ENCODE measurements around the gene DEFB132.

Gene DEFB132

DNA sequence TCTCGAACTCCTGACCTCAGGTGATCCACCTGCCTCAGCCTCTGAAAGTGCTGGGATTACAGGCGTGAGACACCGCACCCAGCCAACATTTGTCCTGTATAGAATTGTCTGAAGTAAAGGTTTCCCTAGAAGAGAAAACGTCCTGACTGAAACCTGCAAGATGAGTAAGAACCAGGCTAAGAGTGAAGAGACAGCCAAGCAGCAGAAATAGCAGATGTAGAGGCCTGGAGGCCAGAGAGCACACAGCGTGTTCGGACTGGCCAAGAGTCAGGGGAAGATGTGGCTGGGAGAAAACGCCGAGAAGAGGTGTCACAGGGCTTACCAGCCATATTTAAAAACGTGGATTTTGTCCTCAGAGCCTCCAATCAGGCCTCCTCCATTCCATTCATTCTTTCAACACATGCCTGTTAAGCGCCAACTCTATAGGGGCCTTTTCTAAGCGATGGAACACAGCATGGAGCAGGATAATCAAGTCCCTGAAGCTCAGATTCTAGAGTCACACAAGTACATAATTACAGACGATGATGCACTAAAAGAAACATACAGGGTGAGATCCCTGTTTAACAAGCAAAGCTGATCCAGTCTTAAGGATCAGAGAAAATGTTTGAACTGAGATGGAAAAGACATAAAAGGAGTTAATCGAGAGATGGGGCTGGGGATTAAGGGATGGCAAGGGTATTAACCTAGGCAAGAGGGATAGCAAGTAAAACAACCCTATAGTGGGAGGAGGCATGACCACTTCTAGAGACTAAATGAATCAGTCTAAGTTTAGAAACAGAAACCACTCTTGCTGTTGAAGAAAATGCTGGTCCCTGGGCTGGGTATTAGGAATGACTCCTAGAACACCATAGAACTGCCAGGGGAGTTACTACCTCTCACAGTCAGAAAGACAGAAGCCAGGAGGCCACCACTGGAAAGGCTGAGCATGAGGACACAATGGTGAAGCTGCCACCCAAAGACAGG, 44.6 kb downstream of the DEFB132 start:
- Histone ChIP-seq H3K36me3 (ENCODE audit: control insufficient read depth, insufficient read depth, low read length) (no peaks in the 10 kb centered on the region), H3K9ac (ENCODE audit: low read depth, low read length) (no peak overlapping the region), H3K4me3 (ENCODE audit: low read depth, low read length) (no peak overlapping the region), H3K9me3 (ENCODE audit: control insufficient read depth, insufficient read depth, low read length) (no peaks in the 10 kb centered on the region), H3K4me1 (ENCODE audit: control insufficient read depth, insufficient read depth, low read length) (peaks cover 23% of the 10 kb centered on the region), H3K27me3 (ENCODE audit: control insufficient read depth, insufficient read depth, low read length) (peaks cover 7% of the 10 kb centered on the region)

- H3K27me3 ChIP-seq (ENCODE audit: control insufficient read depth, insufficient read depth, low read length), result peaks cover 7% of the 10 kb centered on the region
- no peaks in the 10 kb centered on the region for H3K9me3 ChIP-seq (ENCODE audit: control insufficient read depth, insufficient read depth, low read length)
- H3K4me3 ChIP-seq (ENCODE audit: low read depth, low read length), result no peak overlapping the region
- H3K36me3 ChIP-seq (ENCODE audit: control insufficient read depth, insufficient read depth, low read length), result no peaks in the 10 kb centered on the region
- H3K9ac ChIP-seq (ENCODE audit: low read depth, low read length), result no peak overlapping the region
- H3K4me1 ChIP-seq (ENCODE audit: control insufficient read depth, insufficient read depth, low read length), result peaks cover 18% of the 10 kb centered on the region
These were observed 48.2 kb downstream of the DEFB132 start for GRCh38 chr20:305745-306144.

DNA sequence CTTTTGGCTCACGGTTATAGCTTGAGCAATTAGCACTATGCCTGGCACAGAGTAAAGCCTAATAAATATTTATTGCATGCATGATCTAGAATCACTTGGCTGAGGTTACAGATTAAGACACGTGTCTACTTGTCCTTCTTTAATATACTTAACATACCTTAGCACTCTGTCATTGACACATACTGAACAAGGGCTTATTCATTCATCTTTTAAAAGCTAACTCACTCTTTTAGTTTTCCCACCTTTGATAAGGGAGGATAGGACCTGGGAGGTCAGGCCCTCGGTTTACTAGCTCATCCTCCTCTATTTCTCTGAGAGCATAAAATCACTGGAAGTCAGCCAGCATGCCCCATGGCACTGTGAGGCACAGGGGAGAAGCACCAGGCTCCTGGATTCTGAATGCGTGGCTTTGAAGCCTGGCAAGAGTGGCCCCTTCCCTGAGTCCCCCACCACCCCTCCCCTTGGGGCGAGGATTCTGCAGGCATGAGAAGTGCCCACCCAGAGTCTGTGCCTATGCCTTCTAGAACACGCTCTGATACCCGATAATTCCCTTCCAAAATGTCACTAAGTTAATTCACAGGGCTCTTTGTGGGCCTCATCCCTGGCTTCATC, 51.0 kb downstream of the DEFB132 start:
- H3K36me3 ChIP-seq (ENCODE audit: control insufficient read depth, insufficient read depth, low read length), result no peaks in the 10 kb centered on the region
- H3K4me1 ChIP-seq (ENCODE audit: control insufficient read depth, insufficient read depth, low read length), result peaks cover 3% of the 10 kb centered on the region
- H3K27me3 ChIP-seq (ENCODE audit: control insufficient read depth, insufficient read depth, low read length), result peaks cover 2% of the 10 kb centered on the region
- no peak overlapping the region for H3K9ac ChIP-seq (ENCODE audit: low read depth, low read length)
- no peak overlapping the region for H3K4me3 ChIP-seq (ENCODE audit: low read depth, low read length)
- no peaks in the 10 kb centered on the region for H3K9me3 ChIP-seq (ENCODE audit: control insufficient read depth, insufficient read depth, low read length)

GRCh38 chr20:309306-309840, 51.8 kb downstream of the DEFB132 start:
- H3K4me1 ChIP-seq (ENCODE audit: control insufficient read depth, insufficient read depth, low read length), result peaks cover 3% of the 10 kb centered on the region
- no peaks in the 10 kb centered on the region for H3K36me3 ChIP-seq (ENCODE audit: control insufficient read depth, insufficient read depth, low read length)
- H3K9me3 ChIP-seq (ENCODE audit: control insufficient read depth, insufficient read depth, low read length), result no peaks in the 10 kb centered on the region
- peak overlapping the region; percentile 68 for H3K4me3 ChIP-seq (ENCODE audit: low read depth, low read length)
- H3K9ac ChIP-seq (ENCODE audit: low read depth, low read length), result peak overlapping the region; percentile 3
- H3K27me3 ChIP-seq (ENCODE audit: control insufficient read depth, insufficient read depth, low read length), result no peaks in the 10 kb centered on the region

- H3K9ac ChIP-seq (ENCODE audit: low read depth, low read length), result peak overlapping the region; percentile 3
These were observed 52.5 kb downstream of the DEFB132 start for GRCh38 chr20:309841-310644.

GRCh38 chr20:310645-311044, 53.1 kb downstream of the DEFB132 start:
- no peak overlapping the region for H3K4me3 ChIP-seq (ENCODE audit: low read depth, low read length)

More at GRCh38 chr20:309841-310644, 52.5 kb downstream of the DEFB132 start:
- Histone ChIP-seq H3K36me3 (ENCODE audit: control insufficient read depth, insufficient read depth, low read length) (no peaks in the 10 kb centered on the region), H3K4me3 (ENCODE audit: low read depth, low read length) (peak overlapping the region; percentile 68), H3K27me3 (ENCODE audit: control insufficient read depth, insufficient read depth, low read length) (no peaks in the 10 kb centered on the region), H3K9me3 (ENCODE audit: control insufficient read depth, insufficient read depth, low read length) (no peaks in the 10 kb centered on the region), H3K4me1 (ENCODE audit: control insufficient read depth, insufficient read depth, low read length) (peaks cover 3% of the 10 kb centered on the region)

More at GRCh38 chr20:310645-311044, 53.1 kb downstream of the DEFB132 start:
- Histone ChIP-seq H3K27me3 (ENCODE audit: control insufficient read depth, insufficient read depth, low read length) (no peaks in the 10 kb centered on the region), H3K4me1 (ENCODE audit: control insufficient read depth, insufficient read depth, low read length) (peaks cover 3% of the 10 kb centered on the region), H3K36me3 (ENCODE audit: control insufficient read depth, insufficient read depth, low read length) (no peaks in the 10 kb centered on the region), H3K9ac (ENCODE audit: low read depth, low read length) (no peak overlapping the region), H3K9me3 (ENCODE audit: control insufficient read depth, insufficient read depth, low read length) (no peaks in the 10 kb centered on the region)
